ENCODE data around the gene CMC2. TPM values are rescaled to one million over a fixed set of nuclear protein-coding genes. Genes with fewer than 3 reads are reported as not detected.

The CMC2 gene
- total and polyA plus RNA-seq, 2 of the 8 experiments (the other 6 are each of a cell fraction or from before 2014, with no cell fraction given), result 66.6 to 116 TPM

DNA sequence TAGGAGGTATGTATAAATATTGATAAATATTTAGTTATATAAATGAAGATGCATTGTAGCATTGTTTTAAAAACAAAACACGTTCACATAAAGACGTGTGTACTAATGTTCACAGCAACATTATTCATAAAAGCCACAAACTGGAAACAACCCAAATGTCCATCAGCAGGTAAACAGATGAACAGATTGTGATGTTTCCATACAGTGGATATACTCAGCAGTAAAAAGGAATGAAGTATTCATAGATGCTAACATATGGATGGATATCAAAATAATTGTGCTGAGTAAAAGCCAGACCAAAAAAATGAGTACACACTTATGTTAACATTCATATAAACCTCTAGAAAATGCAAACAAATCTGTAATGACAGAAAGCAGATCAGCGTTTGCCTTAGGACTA lies 6.3 kb upstream of the CMC2 start (continued):
- TF ChIP-seq, protein P1, sequence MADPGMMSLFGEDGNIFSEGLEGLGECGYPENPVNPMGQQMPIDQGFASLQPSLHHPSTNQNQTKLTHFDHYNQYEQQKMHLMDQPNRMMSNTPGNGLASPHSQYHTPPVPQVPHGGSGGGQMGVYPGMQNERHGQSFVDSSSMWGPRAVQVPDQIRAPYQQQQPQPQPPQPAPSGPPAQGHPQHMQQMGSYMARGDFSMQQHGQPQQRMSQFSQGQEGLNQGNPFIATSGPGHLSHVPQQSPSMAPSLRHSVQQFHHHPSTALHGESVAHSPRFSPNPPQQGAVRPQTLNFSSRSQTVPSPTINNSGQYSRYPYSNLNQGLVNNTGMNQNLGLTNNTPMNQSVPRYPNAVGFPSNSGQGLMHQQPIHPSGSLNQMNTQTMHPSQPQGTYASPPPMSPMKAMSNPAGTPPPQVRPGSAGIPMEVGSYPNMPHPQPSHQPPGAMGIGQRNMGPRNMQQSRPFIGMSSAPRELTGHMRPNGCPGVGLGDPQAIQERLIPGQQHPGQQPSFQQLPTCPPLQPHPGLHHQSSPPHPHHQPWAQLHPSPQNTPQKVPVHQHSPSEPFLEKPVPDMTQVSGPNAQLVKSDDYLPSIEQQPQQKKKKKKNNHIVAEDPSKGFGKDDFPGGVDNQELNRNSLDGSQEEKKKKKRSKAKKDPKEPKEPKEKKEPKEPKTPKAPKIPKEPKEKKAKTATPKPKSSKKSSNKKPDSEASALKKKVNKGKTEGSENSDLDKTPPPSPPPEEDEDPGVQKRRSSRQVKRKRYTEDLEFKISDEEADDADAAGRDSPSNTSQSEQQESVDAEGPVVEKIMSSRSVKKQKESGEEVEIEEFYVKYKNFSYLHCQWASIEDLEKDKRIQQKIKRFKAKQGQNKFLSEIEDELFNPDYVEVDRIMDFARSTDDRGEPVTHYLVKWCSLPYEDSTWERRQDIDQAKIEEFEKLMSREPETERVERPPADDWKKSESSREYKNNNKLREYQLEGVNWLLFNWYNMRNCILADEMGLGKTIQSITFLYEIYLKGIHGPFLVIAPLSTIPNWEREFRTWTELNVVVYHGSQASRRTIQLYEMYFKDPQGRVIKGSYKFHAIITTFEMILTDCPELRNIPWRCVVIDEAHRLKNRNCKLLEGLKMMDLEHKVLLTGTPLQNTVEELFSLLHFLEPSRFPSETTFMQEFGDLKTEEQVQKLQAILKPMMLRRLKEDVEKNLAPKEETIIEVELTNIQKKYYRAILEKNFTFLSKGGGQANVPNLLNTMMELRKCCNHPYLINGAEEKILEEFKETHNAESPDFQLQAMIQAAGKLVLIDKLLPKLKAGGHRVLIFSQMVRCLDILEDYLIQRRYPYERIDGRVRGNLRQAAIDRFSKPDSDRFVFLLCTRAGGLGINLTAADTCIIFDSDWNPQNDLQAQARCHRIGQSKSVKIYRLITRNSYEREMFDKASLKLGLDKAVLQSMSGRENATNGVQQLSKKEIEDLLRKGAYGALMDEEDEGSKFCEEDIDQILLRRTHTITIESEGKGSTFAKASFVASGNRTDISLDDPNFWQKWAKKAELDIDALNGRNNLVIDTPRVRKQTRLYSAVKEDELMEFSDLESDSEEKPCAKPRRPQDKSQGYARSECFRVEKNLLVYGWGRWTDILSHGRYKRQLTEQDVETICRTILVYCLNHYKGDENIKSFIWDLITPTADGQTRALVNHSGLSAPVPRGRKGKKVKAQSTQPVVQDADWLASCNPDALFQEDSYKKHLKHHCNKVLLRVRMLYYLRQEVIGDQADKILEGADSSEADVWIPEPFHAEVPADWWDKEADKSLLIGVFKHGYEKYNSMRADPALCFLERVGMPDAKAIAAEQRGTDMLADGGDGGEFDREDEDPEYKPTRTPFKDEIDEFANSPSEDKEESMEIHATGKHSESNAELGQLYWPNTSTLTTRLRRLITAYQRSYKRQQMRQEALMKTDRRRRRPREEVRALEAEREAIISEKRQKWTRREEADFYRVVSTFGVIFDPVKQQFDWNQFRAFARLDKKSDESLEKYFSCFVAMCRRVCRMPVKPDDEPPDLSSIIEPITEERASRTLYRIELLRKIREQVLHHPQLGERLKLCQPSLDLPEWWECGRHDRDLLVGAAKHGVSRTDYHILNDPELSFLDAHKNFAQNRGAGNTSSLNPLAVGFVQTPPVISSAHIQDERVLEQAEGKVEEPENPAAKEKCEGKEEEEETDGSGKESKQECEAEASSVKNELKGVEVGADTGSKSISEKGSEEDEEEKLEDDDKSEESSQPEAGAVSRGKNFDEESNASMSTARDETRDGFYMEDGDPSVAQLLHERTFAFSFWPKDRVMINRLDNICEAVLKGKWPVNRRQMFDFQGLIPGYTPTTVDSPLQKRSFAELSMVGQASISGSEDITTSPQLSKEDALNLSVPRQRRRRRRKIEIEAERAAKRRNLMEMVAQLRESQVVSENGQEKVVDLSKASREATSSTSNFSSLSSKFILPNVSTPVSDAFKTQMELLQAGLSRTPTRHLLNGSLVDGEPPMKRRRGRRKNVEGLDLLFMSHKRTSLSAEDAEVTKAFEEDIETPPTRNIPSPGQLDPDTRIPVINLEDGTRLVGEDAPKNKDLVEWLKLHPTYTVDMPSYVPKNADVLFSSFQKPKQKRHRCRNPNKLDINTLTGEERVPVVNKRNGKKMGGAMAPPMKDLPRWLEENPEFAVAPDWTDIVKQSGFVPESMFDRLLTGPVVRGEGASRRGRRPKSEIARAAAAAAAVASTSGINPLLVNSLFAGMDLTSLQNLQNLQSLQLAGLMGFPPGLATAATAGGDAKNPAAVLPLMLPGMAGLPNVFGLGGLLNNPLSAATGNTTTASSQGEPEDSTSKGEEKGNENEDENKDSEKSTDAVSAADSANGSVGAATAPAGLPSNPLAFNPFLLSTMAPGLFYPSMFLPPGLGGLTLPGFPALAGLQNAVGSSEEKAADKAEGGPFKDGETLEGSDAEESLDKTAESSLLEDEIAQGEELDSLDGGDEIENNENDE (IDR thresholded peaks at IDR 0.05; ENCODE audit: insufficient replicate concordance, low read length), result no peak
- TF ChIP-seq CHD1 (IDR thresholded peaks at IDR 0.05; ENCODE audit: low read depth, low read length), result no peak
- TF ChIP-seq RNF2 (IDR thresholded peaks at IDR 0.05; ENCODE audit: borderline replicate concordance, low read depth, low read length, missing control alignments, poor library complexity, severe bottlenecking), result no peak
- no peak for TF ChIP-seq HDAC2 (IDR thresholded peaks at IDR 0.05; ENCODE audit: borderline replicate concordance in 1 of 2, low read depth in 2 of 2, low read length in 2 of 2)
- no peak for TF ChIP-seq TEAD4 (IDR thresholded peaks at IDR 0.05; ENCODE audit: low read depth, low read length)
- TF ChIP-seq SIX5 (IDR thresholded peaks at IDR 0.05; ENCODE audit: low read depth, low read length), result no peak
- TF ChIP-seq SP2 (IDR thresholded peaks at IDR 0.05; ENCODE audit: low read length), result no peak
- no peak for TF ChIP-seq CTBP2 (IDR thresholded peaks at IDR 0.05; ENCODE audit: borderline replicate concordance, insufficient read depth, insufficient read length, low read length)
- no peak for TF ChIP-seq RBBP5 (IDR thresholded peaks at IDR 0.05; ENCODE audit: borderline replicate concordance, low read depth, low read length)
